Right lobe of liver (tissue), 6 donors: ENCODE measurements around the gene C1orf56. TPM values are rescaled to one million over a fixed set of nuclear protein-coding genes. Genes with fewer than 3 reads are reported as not detected.

Source experiments
- ATAC-seq, 4 donors: fragments of 200-7000 bp; cut with Tn5 transposase; one replicate each; pipeline ENCODE4 v1.9.1; 2020; ENCODE audit warnings: mild to moderate bottlenecking in 4 of 4, moderate library complexity in 4 of 4
- DNase-seq, 3 donors: peaks; one replicate each; pipeline ENCODE4 v3.0.0-alpha.2; 2020
- H3K27ac ChIP-seq, 3 donors: fragments of 200-600 bp; one replicate each; pipeline ENCODE4 v1.8.0; 2022
- H3K27me3 ChIP-seq, 2 donors: fragments of 200-600 bp; one replicate each; pipeline ENCODE4 v1.8.0; 2022
- H3K36me3 ChIP-seq, 4 donors: fragments of 200-600 bp; sonication (generic) in 1 of 4; one replicate each; pipeline versions ENCODE4 v1.5.1 to v1.8.0; 2017 to 2022; ENCODE audit warnings: control low read depth in 1 of 4
- H3K4me1 ChIP-seq, 4 donors: fragments of 200-600 bp; sonication (generic) in 1 of 4; one replicate each; pipeline versions ENCODE4 v1.5.1 to v1.8.0; 2017 to 2022; ENCODE audit warnings: control low read depth in 1 of 4
- H3K4me3 ChIP-seq, 3 donors: fragments of 200-600 bp; one replicate each; pipeline ENCODE4 v1.8.0; 2022
- H3K9me3 ChIP-seq, 4 donors: fragments of 200-600 bp; sonication (generic) in 1 of 4; one replicate each; pipeline versions ENCODE4 v1.5.1 to v1.8.0; 2017 to 2022; ENCODE audit warnings: control low read depth in 1 of 4
- POLR2A ChIP-seq: fragments of 450-650 bp; IDR thresholded peaks from one replicate; pipeline ENCODE4 v1.6.1; 2017; ENCODE audit warnings: antibody characterized with exemption, mild to moderate bottlenecking
- WGBS: methylation state at CpG from one replicate; pipeline ENCODE4 v1.1.6; 2018; ENCODE audit warnings: low coverage, low lambda C conversion rate; ENCODE audit not compliant: insufficient coverage; ENCODE audit errors: missing lambda C conversion rate; 5-methylcytosine and 5-hydroxymethylcytosine counted together
- intact Hi-C, 2 donors: fragments of 100-400 bp; cut with DNase I; formaldehyde crosslinking; loops; one replicate each; pipeline versions ENCODE4 v1.11.2 to v1.14.1; 2022
- total RNA-seq, 6 experiments: library from RNA; depleted of rRNA in 2 of 6; stranded (reverse); fragments of >200 nt in 2 of 6; fragmentation: NEBNext Ultra II Directional in 3 of 6; extraction: Animal tissue kit (Norgen Biotek cat#: 25700) in 3 of 6; gene quantifications; one replicate each; pipeline versions ENCODE4 v1.1.0 to v1.2.4, GENCODE V29; 2016 to 2023
- TF ChIP-seq, protein P1 (sequence below), 4 donors: fragments of 200-600 bp in 3 of 4; fragments of 450-650 bp in 1 of 4; IDR thresholded peaks; one replicate each; pipeline versions ENCODE4 v1.5.1 to v1.8.0; 2016 to 2022; ENCODE audit warnings: antibody characterized with exemption in 4 of 4, mild to moderate bottlenecking in 2 of 4
- donor health status: DM: no; HTN: yes; CAD: no.
- donor health status: DM: no; HTN: no; CAD: no.
- donor health status: DM: no; HTN: no; CAD: no.
- donor health status: DM: no; HTN: yes; CAD: no.
- donor health status: DM: no; HTN: yes; CAD: no.

The C1orf56 gene
- total RNA-seq, 6 experiments from 2014 or later = 2.4 to 5.7 (median 3.8) TPM

DNA sequence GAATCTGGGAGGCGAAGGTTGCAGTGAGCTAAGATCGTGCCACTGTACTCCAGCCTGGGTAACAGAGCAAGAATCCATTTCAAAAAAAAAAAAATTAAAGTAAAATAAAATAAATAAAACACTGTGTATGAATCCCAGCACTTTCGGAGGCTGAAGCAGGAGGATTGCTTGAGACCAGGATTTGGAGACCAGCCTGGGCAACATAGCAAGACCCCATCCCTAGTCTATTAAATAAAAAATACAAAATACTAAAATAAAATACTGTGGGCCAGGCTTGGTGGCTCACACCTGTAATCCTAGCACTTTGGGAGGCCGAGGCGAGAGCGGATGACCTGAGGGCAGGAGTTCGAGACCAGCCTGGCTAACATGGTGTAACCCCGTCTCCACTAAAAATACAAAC is 15.4 kb upstream of the C1orf56 start:
- Histone ChIP-seq H3K27ac (no peak overlapping the region), H3K9me3 (no peaks in the 10 kb centered on the region), H3K4me1 (no peaks in the 10 kb centered on the region), H3K27me3 (no peaks in the 10 kb centered on the region), H3K4me3 (no peak overlapping the region), H3K36me3 (peaks cover 0 to 58% (median 24%) of the 10 kb centered on the region in 4 donors)
- 96% methylated on average over 8 of the region's 8 CpGs for WGBS
- ATAC-seq (no peak), DNase-seq (no peak)
- TF ChIP-seq POLR2A = no peak
- intact Hi-C loops = no loop called here

DNA sequence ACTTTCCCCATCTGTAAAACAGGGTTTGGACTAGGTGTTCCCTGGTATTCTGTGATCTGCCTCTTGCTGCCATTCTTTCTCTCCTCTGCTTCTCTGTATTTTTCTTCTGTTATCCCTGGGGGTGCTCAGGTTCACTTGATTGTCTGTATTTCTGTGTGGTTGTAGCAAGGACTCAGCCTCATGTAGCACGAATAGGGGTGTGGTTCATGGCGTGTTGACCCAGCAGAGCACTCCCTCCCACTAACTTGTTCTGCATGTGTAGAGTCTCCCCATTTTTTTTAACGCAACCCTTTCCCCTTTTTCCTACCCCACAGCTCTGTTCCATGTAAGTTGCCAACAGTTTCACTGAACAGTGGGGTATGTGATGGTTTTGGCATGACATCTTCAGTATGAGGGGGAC is 12.4 kb upstream of the C1orf56 start:
- no peak for ATAC-seq
- TF ChIP-seq, protein P1, sequence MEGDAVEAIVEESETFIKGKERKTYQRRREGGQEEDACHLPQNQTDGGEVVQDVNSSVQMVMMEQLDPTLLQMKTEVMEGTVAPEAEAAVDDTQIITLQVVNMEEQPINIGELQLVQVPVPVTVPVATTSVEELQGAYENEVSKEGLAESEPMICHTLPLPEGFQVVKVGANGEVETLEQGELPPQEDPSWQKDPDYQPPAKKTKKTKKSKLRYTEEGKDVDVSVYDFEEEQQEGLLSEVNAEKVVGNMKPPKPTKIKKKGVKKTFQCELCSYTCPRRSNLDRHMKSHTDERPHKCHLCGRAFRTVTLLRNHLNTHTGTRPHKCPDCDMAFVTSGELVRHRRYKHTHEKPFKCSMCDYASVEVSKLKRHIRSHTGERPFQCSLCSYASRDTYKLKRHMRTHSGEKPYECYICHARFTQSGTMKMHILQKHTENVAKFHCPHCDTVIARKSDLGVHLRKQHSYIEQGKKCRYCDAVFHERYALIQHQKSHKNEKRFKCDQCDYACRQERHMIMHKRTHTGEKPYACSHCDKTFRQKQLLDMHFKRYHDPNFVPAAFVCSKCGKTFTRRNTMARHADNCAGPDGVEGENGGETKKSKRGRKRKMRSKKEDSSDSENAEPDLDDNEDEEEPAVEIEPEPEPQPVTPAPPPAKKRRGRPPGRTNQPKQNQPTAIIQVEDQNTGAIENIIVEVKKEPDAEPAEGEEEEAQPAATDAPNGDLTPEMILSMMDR (IDR thresholded peaks at IDR 0.05) = no peak
- no peak for TF ChIP-seq POLR2A

DNA sequence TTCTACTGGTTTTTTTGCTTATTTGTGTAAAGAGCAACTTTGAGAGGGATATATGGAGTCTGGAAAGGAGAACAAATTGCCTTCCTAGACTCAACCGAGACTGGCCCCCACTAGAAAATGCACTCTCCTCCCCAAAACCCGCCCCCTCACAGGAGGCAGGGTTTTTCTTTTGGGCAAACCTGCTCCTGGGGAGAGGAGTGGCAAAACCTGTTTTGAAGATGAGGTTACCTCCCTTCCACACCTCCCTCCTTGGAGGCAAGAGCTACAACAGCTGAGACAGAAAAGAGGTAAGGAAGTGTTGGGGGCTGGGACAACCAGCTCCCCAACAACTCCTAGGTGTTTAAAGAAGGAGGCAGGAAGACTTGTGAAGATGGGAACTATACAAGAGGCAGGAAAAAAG is 11.2 kb upstream of the C1orf56 start, which contains the start of gene BNIPL:
BNIPL (plus strand) TSS at position 231 of the 400 bp plus-strand sequence; CDS start at position 371, 140 bp downstream.
- ATAC-seq = no peak
- H3K27me3 ChIP-seq = no peaks in the 10 kb centered on the region
- no peak within 1 kb of the TSS for H3K27ac ChIP-seq
- no peaks in the 10 kb centered on the region for H3K4me1 ChIP-seq
- no peak for DNase-seq
- H3K4me3 ChIP-seq = no peak within 1 kb of the TSS
- no peak for TF ChIP-seq POLR2A
- TF ChIP-seq, protein P1 (IDR thresholded peaks at IDR 0.05) = no peak
- peaks cover 0 to 20% (median 8%) of the 10 kb centered on the region in 4 donors for H3K36me3 ChIP-seq
- H3K9me3 ChIP-seq = no peaks in the 10 kb centered on the region
- WGBS = 0% methylated on average over 1 of the region's 2 CpGs
- intact Hi-C loops = no loop called here

More for the DNA sequence above, 12.4 kb upstream of the C1orf56 start:
- DNase-seq = no peak
- H3K4me3 ChIP-seq = no peak overlapping the region
- H3K27ac ChIP-seq = no peak overlapping the region
- no peaks in the 10 kb centered on the region for H3K9me3 ChIP-seq
- H3K4me1 ChIP-seq = no peaks in the 10 kb centered on the region
- H3K27me3 ChIP-seq = no peaks in the 10 kb centered on the region
- intact Hi-C loops = no loop called here
- peaks cover 0 to 31% (median 9%) of the 10 kb centered on the region in 4 donors for H3K36me3 ChIP-seq
- 100% methylated on average over 3 of the region's 3 CpGs for WGBS

DNA sequence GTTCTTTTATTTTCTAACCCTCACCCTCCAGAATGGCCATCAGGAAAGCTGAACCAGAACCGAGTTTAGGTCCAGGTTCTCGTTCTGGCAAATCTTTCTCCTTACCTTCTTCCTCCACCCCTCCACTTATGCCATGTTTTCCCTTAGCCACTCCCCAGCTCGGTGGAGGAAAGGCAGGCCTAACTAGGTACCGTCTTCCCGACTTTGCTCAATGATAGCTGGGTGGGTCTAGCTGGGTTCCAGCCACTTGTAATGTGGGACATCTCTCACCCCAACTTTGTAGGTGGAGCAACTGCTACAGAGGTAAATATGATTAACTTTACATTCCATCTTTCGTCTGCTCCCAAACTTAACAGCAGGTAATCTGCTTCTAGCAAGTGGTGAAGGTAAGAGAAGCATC is 10.5 kb upstream of the C1orf56 start:
- Histone ChIP-seq H3K4me3 (no peak overlapping the region), H3K9me3 (no peaks in the 10 kb centered on the region), H3K36me3 (peaks cover 0 to 18% (median 5%) of the 10 kb centered on the region in 4 donors), H3K27ac (no peak overlapping the region), H3K27me3 (no peaks in the 10 kb centered on the region), H3K4me1 (no peaks in the 10 kb centered on the region)
- no peak for DNase-seq
- no peak for ATAC-seq
- WGBS = 83% methylated on average over 6 of the region's 6 CpGs
- TF ChIP-seq, protein P1 (IDR thresholded peaks at IDR 0.05) = no peak
- no peak for TF ChIP-seq POLR2A
- intact Hi-C loops = no loop called here

DNA sequence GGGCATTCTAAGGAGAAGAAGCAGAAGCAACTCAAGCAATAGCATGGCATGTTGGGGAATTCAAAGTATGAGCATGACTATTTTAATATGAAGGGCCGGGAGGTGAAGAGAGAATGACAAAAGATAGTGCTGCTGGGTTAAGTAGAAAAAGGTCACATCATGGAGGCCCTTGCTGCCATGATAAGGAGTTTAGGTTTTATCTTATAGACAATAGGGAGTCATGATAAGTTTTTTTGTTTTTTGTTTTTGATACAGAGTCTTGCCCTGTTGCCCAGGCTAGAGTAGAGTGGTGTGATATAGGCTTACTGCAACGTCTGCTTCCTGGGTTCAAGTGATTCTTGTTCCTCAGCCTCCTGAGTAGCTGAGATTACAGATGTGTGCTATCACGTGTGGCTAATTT is 8.0 kb upstream of the C1orf56 start:
- TF ChIP-seq, protein P1 (IDR thresholded peaks at IDR 0.05) = no peak
- no peak for TF ChIP-seq POLR2A

More for the DNA sequence above, 8.0 kb upstream of the C1orf56 start:
- no peak overlapping the region for H3K27ac ChIP-seq
- ATAC-seq = no peak
- WGBS = 94% methylated on average over 3 of the region's 3 CpGs
- no peaks in the 10 kb centered on the region for H3K9me3 ChIP-seq
- DNase-seq = no peak
- H3K36me3 ChIP-seq = peaks cover 0 to 15% (median 2%) of the 10 kb centered on the region in 4 donors
- no peaks in the 10 kb centered on the region for H3K4me1 ChIP-seq
- no peak overlapping the region for H3K4me3 ChIP-seq
- H3K27me3 ChIP-seq = no peaks in the 10 kb centered on the region
- intact Hi-C loops = no loop called here
